Measurements from ENCODE around the gene MIA3.

Gene MIA3

DNA sequence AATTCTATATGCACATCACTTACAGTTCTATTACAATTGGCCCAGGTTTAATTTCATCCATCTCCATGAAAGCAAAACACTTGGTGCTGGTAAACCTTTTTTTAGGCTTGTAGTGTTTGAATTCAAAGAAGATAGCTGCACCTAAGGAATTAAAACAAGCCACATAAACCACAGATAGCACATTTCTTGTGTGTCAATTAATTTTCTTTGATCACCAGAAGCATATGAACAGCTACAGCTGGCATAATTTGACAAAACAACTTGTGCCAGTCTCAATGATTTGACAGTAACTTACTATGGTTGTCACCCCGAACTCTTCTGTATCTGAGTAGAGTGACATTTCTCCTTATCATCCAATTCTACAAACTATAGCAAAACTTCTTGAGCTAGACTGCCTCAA, 52.2 kb downstream of the MIA3 start:
- DNase-seq, result no peak

DNA sequence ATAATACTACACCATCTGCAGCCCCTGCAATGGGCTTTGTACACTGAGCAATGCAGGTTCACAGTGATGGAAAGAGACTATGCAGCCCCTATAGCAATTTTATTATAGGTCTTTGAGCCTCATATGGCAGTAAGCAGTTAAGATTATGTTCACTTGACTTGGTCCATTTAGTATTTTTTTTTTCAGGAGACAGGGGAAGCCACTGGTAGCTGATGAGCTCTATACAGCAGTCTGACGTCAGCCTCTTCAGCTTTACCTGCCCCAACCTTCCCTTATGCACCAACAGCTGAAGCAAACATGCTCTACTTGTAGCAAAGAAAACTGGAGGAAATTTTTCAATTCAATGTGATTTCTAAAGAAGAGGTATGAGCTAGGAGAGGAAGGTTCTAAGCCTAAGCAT, 62.2 kb downstream of the MIA3 start:
- peak; percentile 27 for DNase-seq

DNA sequence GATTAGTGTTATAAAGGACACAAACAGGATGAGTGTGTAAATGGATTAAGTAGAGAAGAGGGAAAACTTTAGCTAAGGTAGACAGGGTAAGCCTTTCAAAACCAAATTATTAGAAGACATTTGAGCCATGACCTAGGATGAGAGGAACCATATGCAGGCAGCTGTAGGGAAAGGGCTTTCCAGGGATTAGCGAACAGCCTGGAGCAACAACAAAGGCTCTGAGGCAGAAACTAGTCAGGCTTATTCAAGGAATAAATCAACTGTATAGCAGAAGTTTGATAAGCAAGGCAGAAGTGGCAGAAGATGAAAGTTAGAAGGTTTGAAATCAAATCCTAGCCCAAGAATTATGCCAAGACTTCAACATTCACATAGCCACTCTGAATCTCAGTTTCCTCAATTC, 73.1 kb downstream of the MIA3 start:
- DNase-seq, result no peak

DNA sequence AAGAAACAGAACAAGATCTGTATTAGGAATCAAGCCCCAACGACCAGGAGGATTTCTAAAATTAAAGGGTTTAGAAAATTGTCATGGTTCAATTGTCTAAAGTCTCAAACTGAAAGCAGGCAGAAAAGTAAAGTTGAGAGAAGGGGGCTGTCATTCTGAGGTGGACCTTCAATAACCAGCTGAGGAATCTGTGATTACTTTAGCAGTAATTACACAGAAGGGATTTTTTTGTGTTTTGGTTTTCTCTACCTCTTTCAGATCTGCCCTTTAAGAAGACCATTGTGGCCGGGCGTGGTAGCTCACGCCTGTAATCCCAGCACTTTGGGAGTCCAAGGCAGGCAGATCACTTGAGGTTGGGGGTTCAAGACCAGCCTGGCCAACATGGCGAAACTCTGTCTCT, 77.0 kb downstream of the MIA3 start:
- no peak for DNase-seq

DNA sequence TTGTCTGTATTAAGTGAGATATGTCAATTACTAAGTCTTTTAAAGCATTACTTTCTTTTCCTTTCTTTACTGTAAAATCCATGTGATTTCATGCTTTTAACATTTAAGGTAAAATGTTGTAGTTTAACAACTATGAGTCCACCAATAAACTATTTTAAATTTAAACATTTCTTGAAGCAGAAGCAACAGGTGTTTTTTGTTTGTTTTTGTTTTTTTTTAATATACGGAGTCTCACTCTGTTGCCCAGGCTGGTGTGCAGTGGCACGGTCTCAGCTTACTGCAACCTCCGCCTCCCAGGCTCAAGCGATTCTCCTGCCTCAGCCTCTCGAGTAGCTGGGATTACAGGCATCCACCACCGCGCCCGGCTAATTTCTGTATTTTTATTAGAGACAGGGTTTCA, 78.8 kb downstream of the MIA3 start:
- no peak for DNase-seq

DNA sequence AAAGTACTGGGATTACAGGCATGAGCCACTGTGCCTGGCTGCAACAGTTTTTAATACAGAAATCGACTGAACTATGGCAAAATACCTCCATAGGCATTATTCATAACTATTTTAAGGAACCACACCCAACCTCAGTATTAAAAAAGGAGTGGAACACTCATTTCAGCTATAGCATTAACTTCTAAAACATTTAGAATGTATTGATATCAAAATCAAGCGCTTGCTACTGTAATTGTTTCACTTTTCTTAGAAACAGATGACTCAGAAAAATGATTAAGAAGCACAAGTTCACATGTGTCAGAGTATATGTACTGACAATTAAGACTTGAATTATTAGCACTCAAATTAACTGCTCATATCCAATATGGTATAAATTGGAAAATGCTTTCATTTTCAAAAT, 79.3 kb downstream of the MIA3 start:
- no peak for DNase-seq

DNA sequence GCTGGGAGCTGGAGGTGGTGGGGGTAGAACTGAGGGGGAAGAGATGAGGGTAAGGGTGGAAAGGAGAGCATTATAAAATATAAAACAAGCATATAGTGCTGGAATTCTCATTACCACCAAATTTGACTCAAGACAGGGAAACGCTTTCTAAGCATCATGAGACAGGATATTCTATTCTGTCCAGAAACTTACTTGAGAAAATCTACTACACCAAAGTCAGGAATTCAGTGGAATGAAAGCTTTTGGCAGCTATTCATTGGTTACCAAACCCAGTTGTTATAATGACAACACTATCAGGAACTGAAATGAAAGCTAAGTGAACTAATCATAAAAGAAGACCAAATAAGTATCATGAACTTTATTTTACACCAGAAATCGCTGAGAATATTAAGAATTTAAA, 79.9 kb downstream of the MIA3 start:
- no peak for DNase-seq

DNA sequence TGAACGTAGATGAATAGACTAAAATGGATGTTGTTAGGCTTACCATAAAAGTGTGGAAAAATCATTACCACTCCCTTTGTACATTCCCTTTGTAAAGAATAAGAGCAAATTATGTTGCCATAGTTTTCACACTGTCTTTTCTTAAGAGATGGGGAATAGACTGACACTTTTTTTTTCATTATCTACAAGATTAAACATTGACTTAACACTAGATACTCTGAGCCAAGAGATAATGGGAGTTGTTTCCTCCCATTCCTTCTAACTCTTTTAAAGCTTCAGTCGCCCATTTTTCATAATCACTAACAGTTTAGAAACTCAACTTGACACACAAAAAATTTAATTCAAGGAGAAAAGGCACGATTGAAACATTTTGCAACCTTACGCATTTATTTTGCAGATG, 84.3 kb downstream of the MIA3 start:
- no peak for DNase-seq

DNA sequence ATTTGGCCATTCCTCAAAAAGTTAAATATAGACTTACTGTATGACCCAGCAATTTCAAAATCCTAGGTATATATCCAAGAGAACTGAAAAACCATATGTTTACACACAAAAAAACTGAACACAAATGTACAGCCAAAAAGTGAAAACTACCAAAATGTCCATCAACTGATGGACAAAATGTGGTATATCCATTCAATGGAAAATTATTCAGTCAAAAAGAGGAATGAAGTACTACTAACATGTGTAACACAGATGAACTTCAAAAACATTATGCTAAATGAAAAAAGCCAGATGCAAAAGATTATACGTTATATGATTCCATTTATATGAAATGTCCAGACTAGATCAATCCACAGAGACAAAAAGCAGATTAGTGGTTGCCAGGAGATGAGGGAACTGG, 86.4 kb downstream of the MIA3 start:
- no peak for DNase-seq

DNA sequence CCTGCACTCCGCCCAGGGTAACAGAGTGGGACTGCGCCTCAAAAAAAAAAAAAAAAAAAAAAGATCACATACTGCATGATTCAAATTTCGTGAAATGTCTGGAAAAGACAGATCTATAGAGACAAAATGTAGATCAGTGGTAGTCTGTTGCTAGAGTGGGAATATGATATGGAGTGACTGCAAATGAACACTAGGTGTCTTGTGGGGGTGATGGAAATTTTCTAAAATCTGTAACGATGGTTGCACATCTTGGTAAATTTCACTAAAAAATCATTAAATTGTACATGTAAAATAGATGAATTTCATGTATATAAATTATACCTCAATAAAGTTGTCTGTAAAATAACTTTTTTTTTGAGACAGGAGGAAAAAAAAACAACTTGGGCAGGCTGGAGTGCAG, 88.9 kb downstream of the MIA3 start:
- DNase-seq, result no peak

DNA sequence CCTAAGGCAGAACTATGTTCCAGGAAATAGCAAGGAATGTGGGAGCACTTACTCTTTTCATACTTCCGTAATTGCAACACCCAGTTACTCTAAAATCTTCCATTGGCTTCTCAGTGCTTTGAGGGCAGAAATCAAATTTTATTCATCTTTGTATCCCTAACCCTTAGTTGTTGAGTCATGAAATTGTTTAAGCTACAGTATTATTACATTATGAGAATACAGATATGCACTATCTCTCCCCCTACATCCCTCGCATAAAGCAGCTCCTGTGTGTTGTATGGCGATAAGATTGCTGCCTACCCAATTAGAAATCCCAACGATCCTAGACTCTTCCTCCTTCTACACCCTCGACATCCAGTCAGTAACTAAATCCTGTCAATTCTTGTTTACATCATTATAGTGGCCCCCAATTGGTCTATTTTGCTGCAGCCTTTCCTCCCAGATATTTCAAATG, 91.8 kb downstream of the MIA3 start:
- no peak for DNase-seq

DNA sequence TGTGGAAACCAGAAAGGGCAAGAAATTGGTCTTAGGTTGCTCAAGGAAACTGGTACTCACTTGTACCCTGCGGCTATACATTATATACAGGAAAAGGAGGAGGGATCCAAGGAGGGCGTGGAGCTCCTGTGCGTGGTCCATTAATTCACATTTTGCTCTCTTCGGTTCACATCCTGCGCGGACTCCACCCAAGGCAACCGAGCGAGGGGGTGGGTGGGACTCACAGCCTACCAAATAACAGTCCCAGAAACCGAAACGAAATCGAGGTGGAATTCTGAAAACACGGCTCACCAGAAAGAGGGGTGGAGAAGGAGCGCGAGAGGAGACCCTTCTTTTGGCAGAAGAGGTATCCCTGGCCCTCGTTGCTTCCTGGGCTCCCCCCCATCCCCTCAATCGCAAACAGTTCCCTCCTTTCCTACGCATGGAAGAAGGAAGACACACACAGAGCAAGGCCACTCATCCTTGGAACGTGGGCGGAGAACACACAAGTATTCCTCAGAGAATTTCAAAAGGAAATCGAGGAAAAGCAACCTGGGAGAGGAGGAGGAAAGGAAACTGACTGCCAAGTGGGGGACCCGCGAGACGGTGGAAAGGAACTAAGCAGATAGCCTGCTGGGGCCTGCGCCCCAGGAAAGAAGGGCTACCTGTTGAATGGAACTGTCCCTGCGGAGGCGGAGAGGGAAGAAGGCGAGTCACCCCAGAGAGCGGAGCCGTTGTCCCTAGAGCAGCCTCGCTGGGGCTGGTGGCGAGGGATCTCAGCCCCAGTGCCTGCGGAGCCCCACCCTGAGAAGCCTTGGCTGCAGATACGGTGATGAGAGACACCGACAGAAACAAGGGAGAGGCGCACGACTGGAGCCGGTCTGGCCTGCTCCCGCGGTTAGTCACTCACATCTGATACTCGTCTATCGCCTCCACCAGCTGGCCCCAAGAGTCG, 93.7 kb downstream of the MIA3 start:
- peak; percentile 84 for DNase-seq

DNA sequence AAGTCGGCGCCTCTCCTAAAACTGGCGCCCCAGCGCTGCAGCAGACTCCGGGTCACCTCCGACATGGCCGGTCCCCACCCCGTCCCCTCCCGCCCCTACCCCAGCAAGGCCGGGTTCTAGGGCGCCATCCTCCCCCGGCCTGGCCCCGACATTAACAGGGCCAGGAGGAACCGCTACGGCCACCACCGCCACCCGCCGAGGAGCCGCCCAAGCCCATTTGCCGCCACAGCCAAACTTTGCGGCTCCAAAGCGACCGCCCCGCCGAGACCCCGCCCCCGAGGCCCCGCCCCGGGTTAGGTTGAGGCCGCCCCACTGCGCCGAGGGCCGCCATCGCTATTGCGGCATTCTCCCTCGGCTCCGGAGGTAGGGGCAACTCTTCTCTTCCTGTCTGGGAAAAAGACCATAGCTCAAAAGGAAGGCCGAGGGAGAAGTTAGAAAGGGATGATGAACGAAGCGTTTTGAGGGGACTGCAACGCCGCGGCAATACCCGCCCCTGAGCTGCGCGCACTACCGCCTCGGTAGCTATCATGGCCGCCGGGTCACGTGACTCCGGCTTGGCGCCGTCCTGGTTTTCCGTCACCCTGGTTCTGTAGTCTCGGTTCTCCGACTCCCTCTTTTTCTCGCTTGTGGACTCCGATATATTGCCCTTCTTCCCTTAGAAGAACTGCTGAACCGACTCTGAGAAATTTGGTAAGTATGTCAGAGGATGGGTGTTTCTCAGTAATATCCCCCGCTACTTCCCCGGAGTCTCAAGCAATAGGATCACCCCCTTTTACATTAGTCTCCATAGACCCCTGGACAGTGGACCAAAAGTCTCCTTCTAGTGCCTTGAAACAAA, 94.6 kb downstream of the MIA3 start, which contains the start of the genes AIDA and BROX:
AIDA (minus strand) TSS at position 239 of the 838 bp plus-strand sequence; CDS start at position 65, 174 bp downstream.
BROX (plus strand) TSS at position 312 of the 838 bp plus-strand sequence. CDS start 3,136 bp downstream, outside the sequence.
- peak; percentile 99 for DNase-seq

DNA sequence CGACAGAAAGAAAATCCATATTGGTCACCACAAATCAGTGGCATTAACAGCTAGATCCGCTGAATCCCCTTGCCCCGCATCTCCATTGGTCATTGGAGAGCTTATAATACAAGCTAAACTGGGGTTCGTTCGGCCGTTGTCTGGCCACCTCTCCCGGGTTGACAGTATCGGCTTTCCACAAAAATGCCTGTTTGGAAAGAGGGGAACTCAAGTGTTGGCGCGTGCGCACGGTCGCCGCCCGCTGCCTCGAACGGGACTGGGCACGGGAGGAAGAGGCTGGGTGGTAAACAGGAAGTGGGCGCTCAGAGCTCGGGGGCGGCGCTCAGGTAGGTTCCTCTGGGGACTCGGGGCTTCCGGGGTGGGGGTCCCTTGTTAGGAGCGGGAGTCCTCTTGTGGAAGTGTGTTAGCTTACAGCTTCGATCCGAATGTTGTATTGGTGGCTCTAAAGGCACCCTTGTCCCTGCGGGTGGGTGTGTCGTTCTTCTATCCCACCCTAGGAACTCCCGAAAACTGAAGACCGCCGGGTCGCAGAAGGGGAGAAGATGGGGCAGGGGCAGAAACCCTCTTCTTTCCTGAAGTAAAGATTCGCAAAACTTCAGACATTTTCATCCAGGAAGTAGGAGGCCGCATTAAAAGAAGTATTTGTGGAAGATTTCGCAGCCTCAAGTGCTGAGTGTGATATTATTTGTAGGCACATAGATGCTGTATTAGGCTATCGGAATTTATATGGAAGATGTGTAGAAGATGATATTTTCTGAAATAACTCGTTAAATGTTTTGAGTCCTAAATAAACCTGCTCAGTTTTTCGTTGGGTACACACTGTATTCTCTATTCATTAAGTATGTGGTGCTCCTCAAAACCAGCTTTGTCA, 95.4 kb downstream of the MIA3 start:
- peak; percentile 95 for DNase-seq

DNA sequence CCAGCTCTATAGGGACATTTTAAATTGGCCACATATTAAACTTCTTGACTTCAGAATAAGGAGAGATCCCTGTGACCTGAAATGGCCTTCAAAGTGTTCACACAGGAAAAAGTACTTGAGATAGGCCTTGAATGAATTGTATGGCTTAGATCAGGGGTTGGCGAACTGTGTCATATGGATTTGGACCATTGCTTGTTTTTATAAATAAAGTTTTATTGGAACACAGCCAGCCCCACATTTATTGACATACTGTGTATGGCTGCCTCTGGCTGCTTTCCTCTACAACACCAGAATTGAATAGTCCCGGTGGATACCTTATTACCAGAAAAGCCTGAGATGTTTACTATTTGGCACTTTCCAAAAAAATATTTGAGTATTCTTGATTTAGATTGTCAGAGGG, 98.5 kb downstream of the MIA3 start:
- DNase-seq, result no peak

Data from retina (tissue), 1 donor.